A673 (cell line): ENCODE measurements around the gene LMO1.

ENCODE experiments used
- EZH2 ChIP-seq: fragments of 200-600 bp; sonication (generic); IDR thresholded peaks from 2 replicates; pipeline ENCODE4 v1.6.1; 2017; ENCODE audit warnings: borderline replicate concordance, low read depth, mild to moderate bottlenecking, mixed read lengths, antibody characterized with exemption, low read length; ENCODE audit not compliant: poor library complexity, severe bottlenecking
- TF ChIP-seq, protein P1 (sequence below): fragments of 300-800, 200-600 bp; sonication (generic); conservative IDR thresholded peaks from 2 replicates; pipeline ENCODE4 v1.5.1; 2017; ENCODE audit warnings: low read depth, mild to moderate bottlenecking, antibody characterized with exemption, low read length, moderate library complexity, mixed read lengths

DNA sequence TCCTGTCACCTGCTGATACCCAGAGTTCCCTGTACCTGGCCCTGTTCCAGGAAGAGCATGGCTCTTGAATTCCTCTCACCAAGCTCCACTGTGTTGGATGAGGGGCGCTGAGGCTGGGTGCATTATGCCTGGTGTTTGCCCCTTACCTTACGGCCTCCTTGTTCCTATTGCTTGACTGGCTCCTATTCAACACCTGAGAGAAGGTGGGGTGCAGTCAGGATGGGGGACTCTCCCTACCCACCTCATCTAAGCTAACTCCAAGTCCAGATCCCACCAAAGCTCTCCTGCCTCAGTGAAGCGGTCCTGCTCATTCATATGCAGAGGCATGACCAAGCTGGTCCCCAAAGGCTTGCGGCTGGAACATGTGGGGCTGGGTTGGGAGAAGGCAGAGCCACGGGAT, 59.1 kb downstream of the LMO1 start:
- TF ChIP-seq, protein P1, sequence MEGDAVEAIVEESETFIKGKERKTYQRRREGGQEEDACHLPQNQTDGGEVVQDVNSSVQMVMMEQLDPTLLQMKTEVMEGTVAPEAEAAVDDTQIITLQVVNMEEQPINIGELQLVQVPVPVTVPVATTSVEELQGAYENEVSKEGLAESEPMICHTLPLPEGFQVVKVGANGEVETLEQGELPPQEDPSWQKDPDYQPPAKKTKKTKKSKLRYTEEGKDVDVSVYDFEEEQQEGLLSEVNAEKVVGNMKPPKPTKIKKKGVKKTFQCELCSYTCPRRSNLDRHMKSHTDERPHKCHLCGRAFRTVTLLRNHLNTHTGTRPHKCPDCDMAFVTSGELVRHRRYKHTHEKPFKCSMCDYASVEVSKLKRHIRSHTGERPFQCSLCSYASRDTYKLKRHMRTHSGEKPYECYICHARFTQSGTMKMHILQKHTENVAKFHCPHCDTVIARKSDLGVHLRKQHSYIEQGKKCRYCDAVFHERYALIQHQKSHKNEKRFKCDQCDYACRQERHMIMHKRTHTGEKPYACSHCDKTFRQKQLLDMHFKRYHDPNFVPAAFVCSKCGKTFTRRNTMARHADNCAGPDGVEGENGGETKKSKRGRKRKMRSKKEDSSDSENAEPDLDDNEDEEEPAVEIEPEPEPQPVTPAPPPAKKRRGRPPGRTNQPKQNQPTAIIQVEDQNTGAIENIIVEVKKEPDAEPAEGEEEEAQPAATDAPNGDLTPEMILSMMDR = no peak
- TF ChIP-seq EZH2 = no peak
